Lower leg skin (tissue), 3 donors: ENCODE results near the gene LRRIQ1.

Experiments used
- POLR2A ChIP-seq, 2 donors: fragments of 450-650 bp; IDR thresholded peaks; one replicate each; pipeline ENCODE4 v1.6.1; 2016 to 2017; ENCODE audit warnings: antibody characterized with exemption in 2 of 2, mild to moderate bottlenecking in 1 of 2, moderate library complexity in 1 of 2
- TF ChIP-seq, protein P1 (sequence below), 3 donors: fragments of 450-650 bp; IDR thresholded peaks; one replicate each; pipeline ENCODE4 v1.5.1; 2016; ENCODE audit warnings: antibody characterized with exemption in 3 of 3, mild to moderate bottlenecking in 3 of 3, moderate library complexity in 2 of 3

- TF ChIP-seq, protein P1, sequence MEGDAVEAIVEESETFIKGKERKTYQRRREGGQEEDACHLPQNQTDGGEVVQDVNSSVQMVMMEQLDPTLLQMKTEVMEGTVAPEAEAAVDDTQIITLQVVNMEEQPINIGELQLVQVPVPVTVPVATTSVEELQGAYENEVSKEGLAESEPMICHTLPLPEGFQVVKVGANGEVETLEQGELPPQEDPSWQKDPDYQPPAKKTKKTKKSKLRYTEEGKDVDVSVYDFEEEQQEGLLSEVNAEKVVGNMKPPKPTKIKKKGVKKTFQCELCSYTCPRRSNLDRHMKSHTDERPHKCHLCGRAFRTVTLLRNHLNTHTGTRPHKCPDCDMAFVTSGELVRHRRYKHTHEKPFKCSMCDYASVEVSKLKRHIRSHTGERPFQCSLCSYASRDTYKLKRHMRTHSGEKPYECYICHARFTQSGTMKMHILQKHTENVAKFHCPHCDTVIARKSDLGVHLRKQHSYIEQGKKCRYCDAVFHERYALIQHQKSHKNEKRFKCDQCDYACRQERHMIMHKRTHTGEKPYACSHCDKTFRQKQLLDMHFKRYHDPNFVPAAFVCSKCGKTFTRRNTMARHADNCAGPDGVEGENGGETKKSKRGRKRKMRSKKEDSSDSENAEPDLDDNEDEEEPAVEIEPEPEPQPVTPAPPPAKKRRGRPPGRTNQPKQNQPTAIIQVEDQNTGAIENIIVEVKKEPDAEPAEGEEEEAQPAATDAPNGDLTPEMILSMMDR (IDR thresholded peaks at IDR 0.05): no peak
- no peak for TF ChIP-seq POLR2A (IDR thresholded peaks at IDR 0.05)
Observed at GRCh38 chr12:85260447-85260846, 224.3 kb downstream of the LRRIQ1 start.
